ENCODE results near the gene FN1.

Gene FN1

GRCh38 chr2:215441560-215442400, 5.9 kb upstream of the FN1 start:
- no peak for DNase-seq

- DNase-seq: no peak
Measured at GRCh38 chr2:215439980-215440512, 4.2 kb upstream of the FN1 start.

GRCh38 chr2:215439404-215439803, 3.5 kb upstream of the FN1 start:
- DNase-seq: no peak

GRCh38 chr2:215437614-215438013, 1.7 kb upstream of the FN1 start:
- DNase-seq: no peak

GRCh38 chr2:215436705-215437565, 1.1 kb upstream of the FN1 start:
- DNase-seq: peak in 3 of 14 donors; percentile 8 to 30 (median 24)

GRCh38 chr2:215435280-215435869, 493 bp downstream of the FN1 start:
- DNase-seq: peak in 5 of 14 donors; percentile 34 to 59 (median 46)

GRCh38 chr2:215434447-215435279, 1.2 kb downstream of the FN1 start:
- DNase-seq: no peak

- no peak for DNase-seq
Measured at GRCh38 chr2:215432759-215433594, 2.9 kb downstream of the FN1 start.

- no peak for DNase-seq
Measured at GRCh38 chr2:215431778-215432758, 3.8 kb downstream of the FN1 start.

- no peak for DNase-seq
Measured at GRCh38 chr2:215431290-215431689, 4.6 kb downstream of the FN1 start.

GRCh38 chr2:215430528-215431187, 5.2 kb downstream of the FN1 start:
- DNase-seq: no peak

- DNase-seq: no peak
Measured at GRCh38 chr2:215429424-215429823, 6.4 kb downstream of the FN1 start.

- no peak for DNase-seq
Measured at GRCh38 chr2:215428060-215428910, 7.6 kb downstream of the FN1 start.

- no peak for DNase-seq
Measured at GRCh38 chr2:215427585-215427984, 8.3 kb downstream of the FN1 start.

- DNase-seq: no peak
Measured at GRCh38 chr2:215425021-215425782, 10.7 kb downstream of the FN1 start.

- DNase-seq: no peak
Measured at GRCh38 chr2:215423928-215424540, 11.8 kb downstream of the FN1 start.

GRCh38 chr2:215423234-215423633, 12.6 kb downstream of the FN1 start:
- DNase-seq: no peak
